ENCODE results near the gene OPN4.

The OPN4 gene

GRCh38 chr10:86700851-86701617 is 46.7 kb downstream of the OPN4 start:
- no peak for DNase-seq

GRCh38 chr10:86703176-86703575 is 48.8 kb downstream of the OPN4 start:
- DNase-seq: no peak

DNA sequence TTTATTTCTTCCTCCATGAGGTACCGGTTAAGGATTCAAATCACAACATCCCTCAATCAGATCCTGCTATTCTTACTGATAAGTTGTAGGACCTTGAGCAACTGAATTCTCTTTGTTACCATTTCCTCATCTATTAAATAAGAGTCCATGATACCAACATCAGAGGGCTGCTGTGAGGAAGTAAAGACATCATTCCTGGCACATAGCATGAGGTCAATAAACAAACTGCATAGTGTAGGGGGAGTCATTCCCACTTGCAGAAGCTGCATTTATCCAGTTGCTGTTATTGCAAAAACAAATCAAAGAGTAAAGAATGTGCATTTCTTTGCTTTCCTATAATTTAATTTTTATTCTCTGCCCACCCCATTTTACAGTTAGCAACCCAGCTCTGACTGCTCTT is 50.8 kb downstream of the OPN4 start:
- DNase-seq: no peak

- no peak for DNase-seq
These were observed 51.6 kb downstream of the OPN4 start for GRCh38 chr10:86705905-86706304.

GRCh38 chr10:86706401-86706841 is 52.1 kb downstream of the OPN4 start:
- DNase-seq: no peak

DNA sequence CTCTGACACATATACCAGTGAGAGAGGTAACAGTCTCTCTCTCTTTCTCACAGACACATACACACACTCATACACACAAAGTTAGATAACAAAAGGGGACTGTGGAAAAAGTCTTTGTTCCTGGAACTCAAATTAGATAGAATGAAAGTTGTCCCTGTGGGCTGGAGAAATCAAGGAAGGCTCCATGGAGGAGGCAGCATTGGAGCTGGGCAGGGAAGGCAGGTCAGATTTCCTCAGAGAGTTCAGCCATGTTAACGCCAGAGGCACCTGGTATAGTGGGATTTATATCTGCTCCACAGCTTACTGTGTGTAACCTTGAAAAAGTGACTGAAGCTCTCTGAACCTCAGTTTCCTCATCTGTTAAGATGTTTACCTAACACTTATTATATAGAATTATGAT is 52.6 kb downstream of the OPN4 start:
- no peak for DNase-seq

DNA sequence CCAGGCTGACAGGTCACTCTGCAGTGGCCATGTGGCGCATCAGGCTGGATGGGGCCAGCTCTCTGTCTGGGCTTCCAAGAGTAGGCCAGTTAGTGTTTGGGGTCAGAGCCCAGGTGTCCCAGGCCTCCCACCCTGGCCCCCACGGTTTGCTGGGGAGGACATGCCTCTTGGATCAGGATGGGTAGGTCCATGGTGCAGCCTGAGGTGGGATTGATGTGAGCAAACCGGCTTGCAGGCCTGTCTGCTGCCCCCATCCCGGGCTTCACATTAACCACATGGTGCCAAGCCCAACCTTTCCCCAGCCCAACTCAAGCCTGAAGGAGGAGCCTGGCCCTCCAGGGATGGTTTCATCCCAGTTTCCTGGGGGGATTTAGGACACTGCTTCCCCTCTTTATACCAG is 53.2 kb downstream of the OPN4 start:
- no peak for DNase-seq

- DNase-seq: no peak
These were observed 53.9 kb downstream of the OPN4 start for GRCh38 chr10:86708068-86708782.

DNA sequence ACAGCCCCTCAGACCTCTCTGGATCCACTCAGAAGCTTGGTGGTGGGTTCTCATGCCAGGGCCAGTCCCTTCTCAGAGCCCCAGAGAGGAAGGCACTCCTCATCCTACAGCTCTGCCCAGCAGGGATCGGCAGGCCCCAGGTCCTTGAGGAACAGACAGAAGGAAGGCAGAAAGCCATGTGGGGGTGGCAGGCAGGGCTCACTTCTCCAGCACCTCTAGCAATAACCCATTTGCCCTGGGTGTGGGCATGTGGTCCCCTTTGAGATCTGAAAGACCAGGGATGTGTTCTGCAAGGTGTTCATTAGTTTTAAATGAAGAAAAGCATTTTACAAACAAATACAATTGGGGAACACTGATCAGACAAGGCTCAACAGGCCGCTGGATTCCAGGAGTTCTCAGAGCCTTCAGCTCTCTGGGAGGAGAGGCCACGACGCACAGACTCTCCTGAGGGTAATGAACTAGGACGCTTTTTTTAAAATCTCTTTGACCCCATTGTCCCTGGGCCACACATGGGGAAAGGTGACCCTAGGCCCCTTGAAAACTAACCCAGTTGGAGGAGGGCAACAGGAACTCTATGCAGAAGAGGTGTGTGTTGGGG is 54.5 kb downstream of the OPN4 start:
- DNase-seq: no peak

DNA sequence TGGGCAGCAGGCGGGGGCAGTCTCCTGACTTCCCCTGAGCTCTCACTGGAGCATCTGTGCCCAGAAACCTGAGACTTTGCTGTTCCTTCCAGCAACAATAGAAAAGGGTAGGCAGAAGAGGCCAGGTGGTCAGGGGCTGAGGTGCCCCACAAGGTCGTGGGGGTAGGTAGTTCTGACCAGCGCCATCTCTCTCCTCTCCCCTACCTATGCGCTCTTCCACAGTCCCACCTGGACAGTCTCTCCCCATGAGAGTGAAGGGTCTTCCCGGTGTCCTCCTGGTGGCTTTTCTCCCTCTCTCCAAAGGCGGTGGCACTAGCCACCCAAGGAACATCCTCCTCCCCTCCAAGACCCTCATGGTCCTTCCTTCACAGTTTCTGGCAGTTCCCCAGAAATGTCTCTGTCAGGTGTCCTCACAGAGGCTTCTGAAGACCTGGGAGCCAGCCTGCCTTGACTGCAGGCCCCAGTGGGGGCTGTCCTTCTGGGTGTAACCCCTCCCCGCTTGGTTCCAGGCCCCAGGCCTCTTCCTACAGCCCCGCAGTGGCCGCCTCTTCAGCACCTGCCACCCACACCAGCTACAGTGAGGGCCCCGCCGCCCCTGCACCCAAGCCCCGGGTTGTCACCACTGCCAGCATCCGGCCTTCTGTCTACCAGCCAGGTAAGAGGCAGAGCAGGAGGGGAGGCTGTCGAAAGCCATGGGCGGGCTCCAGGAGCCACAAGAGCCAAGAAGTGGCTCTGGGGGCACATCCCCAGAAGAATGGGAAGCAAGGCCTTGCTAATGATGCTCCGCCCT is 55.2 kb downstream of the OPN4 start:
- DNase-seq: no peak

GRCh38 chr10:86710987-86711512 is 56.7 kb downstream of the OPN4 start:
- DNase-seq: peak; percentile 93

DNA sequence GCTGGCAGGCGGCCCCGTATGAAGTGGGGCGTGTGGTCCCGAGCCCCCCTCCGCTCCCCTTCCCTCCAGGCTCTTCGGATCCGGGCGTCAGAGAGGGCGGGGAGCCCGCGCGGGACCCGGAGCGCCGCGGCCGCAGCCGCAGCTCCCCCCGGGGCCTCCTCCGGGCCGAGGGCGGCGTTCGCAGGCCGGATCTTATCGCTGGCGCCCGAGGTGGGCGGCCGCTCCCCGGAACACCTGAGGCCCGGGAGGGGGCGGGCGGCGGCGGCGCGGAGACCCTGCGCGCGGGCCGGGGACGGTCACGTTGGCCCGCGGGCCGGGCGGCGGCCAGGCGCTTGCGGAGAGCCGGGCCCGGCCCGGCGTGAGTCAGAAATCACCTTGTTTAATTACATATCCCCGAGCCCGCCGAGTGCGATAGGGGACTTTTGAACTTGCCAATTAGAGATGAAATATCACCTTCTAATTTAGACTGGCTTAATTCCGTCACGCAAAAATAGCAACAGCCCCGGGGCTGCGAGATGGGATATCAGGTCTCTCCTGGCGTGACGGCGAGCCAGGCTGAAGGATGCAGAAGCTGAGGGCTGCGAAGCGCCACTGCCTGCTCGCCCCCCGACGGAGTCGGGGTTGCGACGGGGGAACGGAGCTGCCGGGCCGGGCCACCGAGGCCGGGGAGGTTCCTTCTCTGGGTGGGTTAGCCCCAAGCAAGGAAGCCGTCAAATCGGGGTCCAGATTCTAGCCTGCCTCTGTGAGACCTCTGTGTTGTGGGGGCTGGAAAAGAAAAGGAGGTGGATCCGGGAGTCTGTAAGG is 57.4 kb downstream of the OPN4 start:
- peak; percentile 83 for DNase-seq

DNA sequence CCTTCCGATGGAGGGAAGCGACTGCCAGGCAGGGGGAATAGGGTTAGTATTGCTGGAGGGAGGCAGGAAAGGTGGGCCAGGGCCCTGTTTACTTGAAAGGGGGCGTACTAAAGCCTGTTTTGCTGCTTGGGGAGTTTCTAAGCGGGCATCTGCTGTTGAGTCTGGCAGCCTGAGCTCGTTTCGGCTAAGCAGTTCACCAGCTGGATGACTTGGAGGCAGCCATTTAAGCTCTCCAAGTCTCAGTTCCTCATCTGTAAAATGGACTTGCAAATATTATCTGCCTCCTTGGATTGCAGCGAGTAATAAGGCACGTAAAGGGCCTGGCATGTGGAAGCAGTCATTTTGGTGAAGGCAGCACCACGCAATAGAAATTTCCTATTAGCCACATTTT is 58.0 kb downstream of the OPN4 start:
- no peak for DNase-seq

GRCh38 chr10:86715156-86715795 is 60.9 kb downstream of the OPN4 start:
- DNase-seq: no peak

DNA sequence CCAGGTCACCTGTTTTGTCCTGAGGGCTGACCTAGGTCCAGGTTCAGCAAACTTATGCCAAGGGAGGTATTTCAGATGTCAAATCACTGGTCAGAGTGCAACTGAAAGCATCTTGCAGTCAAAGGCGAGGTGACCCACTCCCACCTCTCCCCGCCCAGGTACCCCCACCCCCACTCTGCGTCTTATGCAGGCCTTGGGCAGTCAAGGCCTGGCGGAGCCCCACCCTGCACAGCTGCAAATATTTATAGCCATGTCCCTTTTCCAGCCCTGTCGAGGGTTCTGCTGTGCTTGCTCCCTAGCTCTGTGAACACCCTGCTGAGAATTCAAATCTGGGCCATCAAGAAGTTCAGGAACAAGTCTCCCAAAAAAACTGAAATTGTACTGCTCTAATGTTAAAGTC is 61.5 kb downstream of the OPN4 start:
- no peak for DNase-seq

All from activated CD8-positive, alpha-beta memory T cell treated with anti-CD3 and anti-CD28 coated beads for 24 hours (primary cell).